Osteoblast (primary cell): ENCODE measurements around the gene PLEKHJ1. TPM values are rescaled to one million over a fixed set of nuclear protein-coding genes. Genes with fewer than 3 reads are reported as not detected.

ENCODE experiments used
- DNase-seq: peaks from one replicate; pipeline ENCODE4 v3.0.0; 2011; ENCODE audit warnings: low spot score, mixed read lengths; ENCODE audit not compliant: insufficient read length; ENCODE audit errors: missing footprints
- H2AFZ ChIP-seq: 2 replicates; pipeline ENCODE4 v1.6.0; 2011; ENCODE audit warnings: mild to moderate bottlenecking, low read length
- H3K27ac ChIP-seq: 2 replicates; pipeline ENCODE4 v1.5.1; 2011; ENCODE audit warnings: mild to moderate bottlenecking, low read depth, low read length, moderate library complexity
- H3K27me3 ChIP-seq: 2 replicates; pipeline ENCODE4 v1.6.0; 2012; ENCODE audit warnings: mild to moderate bottlenecking, control low read depth, inconsistent platforms, low read length, moderate library complexity; ENCODE audit not compliant: insufficient read depth
- H3K36me3 ChIP-seq: 2 replicates; pipeline ENCODE4 v1.5.1; 2011; ENCODE audit warnings: mild to moderate bottlenecking, low read length, control low read depth, moderate library complexity; ENCODE audit not compliant: insufficient read depth
- H3K4me1 ChIP-seq: 2 replicates; pipeline ENCODE4 v1.5.1; 2011; ENCODE audit warnings: mild to moderate bottlenecking, low read length, control low read depth, moderate library complexity; ENCODE audit not compliant: insufficient read depth
- H3K4me2 ChIP-seq: 2 replicates; pipeline ENCODE4 v1.6.0; 2011; ENCODE audit warnings: mild to moderate bottlenecking, low read length; ENCODE audit not compliant: insufficient read depth
- H3K4me3 ChIP-seq: fragments of 200-600 bp; sonication (generic); 3 replicates; pipeline ENCODE4 v1.5.1; 2012; ENCODE audit warnings: mild to moderate bottlenecking, low read length, inconsistent platforms; ENCODE audit not compliant: insufficient read depth
- H3K79me2 ChIP-seq: 2 replicates; pipeline ENCODE4 v1.6.0; 2012; ENCODE audit warnings: mild to moderate bottlenecking, low read length, control low read depth, inconsistent platforms; ENCODE audit not compliant: insufficient read depth
- H3K9me3 ChIP-seq: 2 replicates; pipeline ENCODE4 v1.5.1; 2011; ENCODE audit warnings: low read depth, low read length, control low read depth
- H4K20me1 ChIP-seq: 2 replicates; pipeline ENCODE4 v1.6.0; 2012; ENCODE audit warnings: mild to moderate bottlenecking, low read length, control low read depth; ENCODE audit not compliant: insufficient read depth
- total RNA-seq: library from RNA; depleted of rRNA; stranded (reverse); fragments of >200 nt; gene quantifications from 2 replicates; pipeline ENCODE4 v1.2.3, GENCODE V29; 2012
- TF ChIP-seq, protein P1 (sequence below): IDR thresholded peaks from 2 replicates; pipeline ENCODE4 v1.5.1; 2011; ENCODE audit warnings: mild to moderate bottlenecking, low read depth, low read length, moderate library complexity; ENCODE audit errors: extremely low read depth

Gene PLEKHJ1
- total RNA-seq, 1 donor: 43.4 TPM

DNA sequence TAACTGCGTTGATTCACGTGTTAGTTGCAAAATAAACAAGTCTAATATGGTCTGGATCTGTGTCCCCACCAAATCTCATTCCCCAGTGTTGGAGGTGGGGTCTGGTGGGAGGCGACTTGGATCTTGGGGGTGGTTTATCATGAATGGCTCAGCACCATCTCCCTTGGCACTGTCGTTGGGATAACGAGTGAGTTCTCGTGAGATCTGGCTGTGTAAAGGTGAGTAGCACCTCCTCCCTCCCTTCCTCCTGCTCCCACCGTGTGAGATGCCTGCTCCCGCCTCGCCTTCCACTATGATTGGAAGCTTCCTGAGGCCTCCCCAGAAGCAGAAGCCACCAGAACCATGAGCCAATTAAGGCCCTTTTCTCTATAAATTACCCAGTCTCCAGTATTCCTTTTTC lies 41.0 kb upstream of the PLEKHJ1 start:
- TF ChIP-seq, protein P1, sequence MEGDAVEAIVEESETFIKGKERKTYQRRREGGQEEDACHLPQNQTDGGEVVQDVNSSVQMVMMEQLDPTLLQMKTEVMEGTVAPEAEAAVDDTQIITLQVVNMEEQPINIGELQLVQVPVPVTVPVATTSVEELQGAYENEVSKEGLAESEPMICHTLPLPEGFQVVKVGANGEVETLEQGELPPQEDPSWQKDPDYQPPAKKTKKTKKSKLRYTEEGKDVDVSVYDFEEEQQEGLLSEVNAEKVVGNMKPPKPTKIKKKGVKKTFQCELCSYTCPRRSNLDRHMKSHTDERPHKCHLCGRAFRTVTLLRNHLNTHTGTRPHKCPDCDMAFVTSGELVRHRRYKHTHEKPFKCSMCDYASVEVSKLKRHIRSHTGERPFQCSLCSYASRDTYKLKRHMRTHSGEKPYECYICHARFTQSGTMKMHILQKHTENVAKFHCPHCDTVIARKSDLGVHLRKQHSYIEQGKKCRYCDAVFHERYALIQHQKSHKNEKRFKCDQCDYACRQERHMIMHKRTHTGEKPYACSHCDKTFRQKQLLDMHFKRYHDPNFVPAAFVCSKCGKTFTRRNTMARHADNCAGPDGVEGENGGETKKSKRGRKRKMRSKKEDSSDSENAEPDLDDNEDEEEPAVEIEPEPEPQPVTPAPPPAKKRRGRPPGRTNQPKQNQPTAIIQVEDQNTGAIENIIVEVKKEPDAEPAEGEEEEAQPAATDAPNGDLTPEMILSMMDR: no peak
- Histone ChIP-seq H3K27me3 (no peaks in the 10 kb centered on the region), H3K79me2 (peaks cover 49% of the 10 kb centered on the region), H2AFZ (no peak overlapping the region), H3K4me1 (peaks cover 18% of the 10 kb centered on the region), H3K4me3 (no peak overlapping the region), H3K36me3 (peaks cover 22% of the 10 kb centered on the region), H3K27ac (no peak overlapping the region), H3K4me2 (no peak overlapping the region), H3K9me3 (no peaks in the 10 kb centered on the region), H4K20me1 (peaks cover 58% of the 10 kb centered on the region)
- DNase-seq: peak; percentile 52

GRCh38 chr19:2276429-2276986 lies 40.4 kb upstream of the PLEKHJ1 start:
- peaks cover 58% of the 10 kb centered on the region for H4K20me1 ChIP-seq
- TF ChIP-seq, protein P1: no peak
- H3K79me2 ChIP-seq: peaks cover 54% of the 10 kb centered on the region
- no peaks in the 10 kb centered on the region for H3K9me3 ChIP-seq
- peak; percentile 61 for DNase-seq
- peaks cover 28% of the 10 kb centered on the region for H3K36me3 ChIP-seq
- H3K27ac ChIP-seq: no peak overlapping the region
- H3K4me1 ChIP-seq: peaks cover 17% of the 10 kb centered on the region
- H2AFZ ChIP-seq: no peak overlapping the region
- no peak overlapping the region for H3K4me3 ChIP-seq
- no peaks in the 10 kb centered on the region for H3K27me3 ChIP-seq
- H3K4me2 ChIP-seq: no peak overlapping the region

DNA sequence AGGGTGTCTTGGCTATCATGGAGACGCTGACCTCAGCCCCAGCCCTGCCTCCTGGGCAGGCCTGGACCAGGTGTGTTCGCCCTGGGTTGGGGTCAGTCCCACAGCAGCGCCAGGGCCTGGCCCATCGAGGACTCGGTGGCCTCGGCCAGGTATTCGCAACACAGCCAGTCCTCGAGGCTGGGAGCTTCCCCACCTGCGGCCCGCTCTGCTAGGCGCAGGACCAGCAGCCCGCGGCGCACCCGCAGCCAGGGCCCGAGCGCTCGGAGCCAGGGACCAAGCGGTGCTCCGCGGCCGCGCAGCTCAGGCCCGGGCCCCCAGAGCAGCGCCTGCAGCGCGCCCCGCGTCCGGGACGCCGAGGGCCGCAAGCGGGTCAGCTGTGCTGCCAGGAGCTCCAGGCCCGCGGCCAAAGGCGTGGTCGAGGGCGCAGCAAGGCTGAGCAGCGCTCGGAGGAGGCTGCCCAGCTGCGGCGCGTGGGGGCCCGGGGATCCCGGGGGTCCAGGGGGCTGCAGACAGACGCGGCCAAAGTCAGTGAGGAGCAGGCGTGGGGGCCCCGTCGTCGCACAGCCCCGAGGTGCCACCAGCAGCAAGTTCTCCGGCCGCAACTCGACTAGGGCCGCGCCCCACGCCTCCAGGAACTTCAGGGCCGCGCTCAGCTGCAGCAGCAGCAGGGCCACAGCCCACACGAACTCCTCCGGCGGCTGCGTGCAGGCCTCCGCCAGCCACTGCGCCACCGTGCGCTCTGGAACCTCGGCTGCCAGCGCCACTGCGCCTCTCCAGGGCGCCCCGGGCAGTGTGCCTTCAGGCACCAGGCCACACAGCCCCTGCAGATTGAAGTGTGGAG lies 39.7 kb upstream of the PLEKHJ1 start:
- no peak overlapping the region for H3K27ac ChIP-seq
- H3K9me3 ChIP-seq: no peaks in the 10 kb centered on the region
- H3K27me3 ChIP-seq: no peaks in the 10 kb centered on the region
- H3K36me3 ChIP-seq: peaks cover 31% of the 10 kb centered on the region
- no peak overlapping the region for H3K4me3 ChIP-seq
- no peak overlapping the region for H2AFZ ChIP-seq
- H3K4me1 ChIP-seq: peaks cover 18% of the 10 kb centered on the region
- TF ChIP-seq, protein P1: no peak
- H3K79me2 ChIP-seq: peaks cover 61% of the 10 kb centered on the region
- H3K4me2 ChIP-seq: no peak overlapping the region
- peak; percentile 62 for DNase-seq
- H4K20me1 ChIP-seq: peaks cover 65% of the 10 kb centered on the region

DNA sequence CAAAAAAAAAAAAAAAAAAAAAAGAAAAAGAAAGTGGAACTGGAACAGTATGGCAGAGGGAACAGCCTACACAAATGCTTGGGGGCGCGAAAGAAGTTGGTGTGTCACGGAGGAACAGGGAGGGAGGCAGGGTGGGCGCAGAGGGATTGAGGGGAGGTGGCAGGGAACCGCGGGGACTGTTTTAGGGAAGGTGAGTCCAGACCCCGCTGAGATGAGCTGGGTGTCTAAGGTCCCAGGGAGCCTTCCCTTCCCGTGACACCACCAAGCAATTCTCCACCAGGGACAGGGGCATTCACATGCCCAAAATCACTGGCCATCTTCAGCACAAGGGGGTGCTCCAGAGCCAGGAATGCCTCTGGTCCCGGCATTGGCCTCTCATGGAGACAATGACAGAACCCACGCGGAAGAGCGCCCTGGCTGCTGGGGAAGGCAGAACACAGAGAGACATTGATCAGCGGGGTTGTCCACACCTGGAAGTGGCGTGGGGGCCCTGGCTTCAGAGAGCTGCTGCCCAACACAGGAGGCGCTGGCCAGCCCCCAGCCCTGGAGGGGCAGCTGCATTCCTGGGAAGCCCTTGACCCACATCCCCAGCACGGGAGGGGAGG lies 38.9 kb upstream of the PLEKHJ1 start:
- DNase-seq: peak; percentile 98
- Histone ChIP-seq H3K4me2 (no peak overlapping the region), H3K27ac (no peak overlapping the region), H3K36me3 (peaks cover 31% of the 10 kb centered on the region), H2AFZ (no peak overlapping the region), H3K4me3 (no peak overlapping the region), H3K79me2 (peaks cover 68% of the 10 kb centered on the region), H3K4me1 (peaks cover 18% of the 10 kb centered on the region), H3K9me3 (no peaks in the 10 kb centered on the region), H4K20me1 (peaks cover 65% of the 10 kb centered on the region), H3K27me3 (no peaks in the 10 kb centered on the region)
- TF ChIP-seq, protein P1: peak; percentile 60
